ENCODE results near the gene RASSF10. TPM values are rescaled to one million over a fixed set of nuclear protein-coding genes. Genes with fewer than 3 reads are reported as not detected.

Gene RASSF10
- total RNA-seq, 1 experiment from 2014 or later = not detected

DNA sequence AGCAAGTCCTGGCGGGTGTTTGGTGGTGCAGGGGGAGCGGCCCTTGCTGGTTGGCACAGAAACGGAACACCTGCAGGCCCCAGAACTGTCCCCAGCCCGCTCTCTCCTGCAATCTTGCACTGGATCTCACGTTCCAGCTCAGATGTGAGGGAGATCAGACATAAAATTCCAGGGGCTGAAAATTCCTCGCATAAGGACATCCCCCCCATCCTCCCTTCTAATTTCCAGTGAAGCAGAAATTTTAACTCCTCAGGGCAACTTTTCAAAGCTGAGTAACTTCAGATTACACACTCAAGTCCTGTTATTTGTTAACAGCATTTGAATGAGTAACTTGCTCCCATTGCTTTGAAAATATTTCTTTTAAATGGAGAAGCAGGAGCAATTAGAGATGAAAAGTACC lies 40.3 kb upstream of the RASSF10 start:
- no peak overlapping the region for H3K9ac ChIP-seq (ENCODE audit: low read length)

GRCh38 chr11:12971955-12972354 lies 37.2 kb upstream of the RASSF10 start:
- Histone ChIP-seq H3K9me3 (ENCODE audit: control insufficient read depth in 1 of 2, insufficient read depth in 1 of 2, low read depth in 1 of 2, low read length in 2 of 2) (no peaks in the 10 kb centered on the region), H3K4me3 (replicated peaks in 1 of 2; ENCODE audit: low read depth in 1 of 2, low read length in 2 of 2) (no peak overlapping the region), H3K4me1 (ENCODE audit: control insufficient read depth in 1 of 2, insufficient read depth in 2 of 2, low read length in 2 of 2) (peaks cover 0 to 13% of the 10 kb centered on the region in 2 experiments; a peak in 1 of 4 replicates), H3K36me3 (ENCODE audit: control insufficient read depth in 1 of 2, insufficient read depth in 2 of 2, low read length in 2 of 2) (no peaks in the 10 kb centered on the region), H2AFZ (ENCODE audit: low read depth, low read length, poor library complexity, severe bottlenecking) (no peak overlapping the region), H4K20me1 (ENCODE audit: insufficient read depth) (no peaks in the 10 kb centered on the region), H3K27me3 (ENCODE audit: insufficient read depth, low read length) (no peaks in the 10 kb centered on the region), H3K9ac (ENCODE audit: low read length) (no peak overlapping the region), H3K79me2 (ENCODE audit: insufficient read depth, low read length) (no peaks in the 10 kb centered on the region), H3K9me2 (ENCODE audit: insufficient read depth) (no peaks in the 10 kb centered on the region), H3K27ac (ENCODE audit: low read depth, low read length) (no peak overlapping the region), H3K4me2 (ENCODE audit: low read length) (no peak overlapping the region)
- ChIA-PET RAD21 (ENCODE audit: low non-redundant PET in 1 of 2, low total read pairs in 2 of 2, uncharacterized antibody in 2 of 2, unreplicated experiment in 2 of 2) (no interaction called here), POLR2A (no interaction called here), CTCF (interaction anchor here (3.7 kb wide), 1 partner anchor 8 kb away, joined by 28 read pairs; no protein-coding TSS in a partner anchor)
- no TSS peak for BruUV-seq (replicated peaks)
- intact Hi-C loops (cut with micrococcal nuclease) = no loop called here
- no peak for TF ChIP-seq FOSL1 (IDR thresholded peaks at IDR 0.05; ENCODE audit: low read depth)
- TF ChIP-seq, protein P1, sequence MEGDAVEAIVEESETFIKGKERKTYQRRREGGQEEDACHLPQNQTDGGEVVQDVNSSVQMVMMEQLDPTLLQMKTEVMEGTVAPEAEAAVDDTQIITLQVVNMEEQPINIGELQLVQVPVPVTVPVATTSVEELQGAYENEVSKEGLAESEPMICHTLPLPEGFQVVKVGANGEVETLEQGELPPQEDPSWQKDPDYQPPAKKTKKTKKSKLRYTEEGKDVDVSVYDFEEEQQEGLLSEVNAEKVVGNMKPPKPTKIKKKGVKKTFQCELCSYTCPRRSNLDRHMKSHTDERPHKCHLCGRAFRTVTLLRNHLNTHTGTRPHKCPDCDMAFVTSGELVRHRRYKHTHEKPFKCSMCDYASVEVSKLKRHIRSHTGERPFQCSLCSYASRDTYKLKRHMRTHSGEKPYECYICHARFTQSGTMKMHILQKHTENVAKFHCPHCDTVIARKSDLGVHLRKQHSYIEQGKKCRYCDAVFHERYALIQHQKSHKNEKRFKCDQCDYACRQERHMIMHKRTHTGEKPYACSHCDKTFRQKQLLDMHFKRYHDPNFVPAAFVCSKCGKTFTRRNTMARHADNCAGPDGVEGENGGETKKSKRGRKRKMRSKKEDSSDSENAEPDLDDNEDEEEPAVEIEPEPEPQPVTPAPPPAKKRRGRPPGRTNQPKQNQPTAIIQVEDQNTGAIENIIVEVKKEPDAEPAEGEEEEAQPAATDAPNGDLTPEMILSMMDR (IDR thresholded peaks at IDR 0.05 in 2 of 3, conservative IDR thresholded peaks at IDR 0.05 in 1 of 3; ENCODE audit: borderline replicate concordance in 1 of 3, insufficient read depth in 1 of 3, low read depth in 2 of 3, low read length in 2 of 3) = no peak
- TF ChIP-seq CEBPB (IDR thresholded peaks at IDR 0.05; ENCODE audit: low read depth) = no peak
- TF ChIP-seq, protein P2, sequence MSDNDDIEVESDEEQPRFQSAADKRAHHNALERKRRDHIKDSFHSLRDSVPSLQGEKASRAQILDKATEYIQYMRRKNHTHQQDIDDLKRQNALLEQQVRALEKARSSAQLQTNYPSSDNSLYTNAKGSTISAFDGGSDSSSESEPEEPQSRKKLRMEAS (IDR thresholded peaks at IDR 0.05) = no peak
- TF ChIP-seq RAD21 (IDR thresholded peaks at IDR 0.05; ENCODE audit: low read depth) = no peak
- no peak for TF ChIP-seq SIN3A (IDR thresholded peaks at IDR 0.05; ENCODE audit: low read depth)
- TF ChIP-seq EGR1 (IDR thresholded peaks at IDR 0.05; ENCODE audit: low read depth) = no peak
- no peak for TF ChIP-seq JUND (IDR thresholded peaks at IDR 0.05)
- TF ChIP-seq SP1 (IDR thresholded peaks at IDR 0.05; ENCODE audit: low read depth) = no peak
- DNase-seq (ENCODE audit: low read depth, low spot score) = no peak
- no peak for ATAC-seq

More for the DNA sequence above, 40.3 kb upstream of the RASSF10 start:
- no peaks in the 10 kb centered on the region for H3K79me2 ChIP-seq (ENCODE audit: insufficient read depth, low read length)
- BruUV-seq (replicated peaks) = no TSS peak
- H3K4me2 ChIP-seq (ENCODE audit: low read length) = no peak overlapping the region
- H4K20me1 ChIP-seq (ENCODE audit: insufficient read depth) = no peaks in the 10 kb centered on the region
- no peak overlapping the region for H3K4me3 ChIP-seq (replicated peaks in 1 of 2; ENCODE audit: low read depth in 1 of 2, low read length in 2 of 2)
- H3K27me3 ChIP-seq (ENCODE audit: insufficient read depth, low read length) = no peaks in the 10 kb centered on the region
- H3K9me2 ChIP-seq (ENCODE audit: insufficient read depth) = no peaks in the 10 kb centered on the region
- ChIA-PET RAD21 (ENCODE audit: low non-redundant PET in 1 of 2, low total read pairs in 2 of 2, uncharacterized antibody in 2 of 2, unreplicated experiment in 2 of 2) (no interaction called here), POLR2A (no interaction called here), CTCF (no interaction called here)
- DNase-seq (ENCODE audit: low read depth, low spot score) (no peak), ATAC-seq (no peak)
- peaks cover 0 to 20% of the 10 kb centered on the region in 2 experiments; a peak in 1 of 4 replicates for H3K4me1 ChIP-seq (ENCODE audit: control insufficient read depth in 1 of 2, insufficient read depth in 2 of 2, low read length in 2 of 2)
- no peak overlapping the region for H3K27ac ChIP-seq (ENCODE audit: low read depth, low read length)
- TF ChIP-seq CEBPB (IDR thresholded peaks at IDR 0.05; ENCODE audit: low read depth) (no peak), POLR2A (IDR thresholded peaks at IDR 0.05; ENCODE audit: borderline replicate concordance, extremely low read depth, insufficient read depth, insufficient read length) (no peak)
- intact Hi-C loops (cut with micrococcal nuclease) = loop anchor here (10.0 kb wide), 1 partner anchor 416 kb away; no protein-coding TSS in a partner anchor
- H3K9me3 ChIP-seq (ENCODE audit: control insufficient read depth in 1 of 2, insufficient read depth in 1 of 2, low read depth in 1 of 2, low read length in 2 of 2) = no peaks in the 10 kb centered on the region
- H2AFZ ChIP-seq (ENCODE audit: low read depth, low read length, poor library complexity, severe bottlenecking) = no peak overlapping the region
- no peaks in the 10 kb centered on the region for H3K36me3 ChIP-seq (ENCODE audit: control insufficient read depth in 1 of 2, insufficient read depth in 2 of 2, low read length in 2 of 2)

All from HCT116 (cell line).